HepG2 (cell line): ENCODE results near the gene HES1. TPM values are rescaled to one million over a fixed set of nuclear protein-coding genes. Genes with fewer than 3 reads are reported as not detected.

Experiments
- ATAC-seq: fragments of 200-7000 bp; cut with Tn5 transposase; 3 replicates; pipeline ENCODE4 v1.9.1; 2020; ENCODE audit warnings: mild to moderate bottlenecking, moderate library complexity
- BruUV-seq: library from RNA; stranded (reverse); fragments of 400-500 nt; replicated peaks from 2 replicates; lab custom pipeline; 2021; lab: Mats Ljungman, UMichigan
- CTCF ChIA-PET: fragments of 300-600 bp; formaldehyde crosslinking; extraction: SDS; loops from one replicate; lab custom pipeline; 2021; ENCODE audit warnings: low total read pairs, inconsistent platforms, low intra/inter-chr PET ratio; lab: Yijun Ruan, JAX
- POLR2A ChIA-PET: fragments of 350-600 bp; sonication (Branson Sonifier 250); formaldehyde crosslinking; loops from one replicate; lab custom pipeline; 2020; ENCODE audit warnings: antibody characterized with exemption, inconsistent platforms; lab: Yijun Ruan, JAX
- DNase-seq: peaks from one replicate; pipeline ENCODE4 v3.0.0-alpha.2; 2015; ENCODE audit warnings: low spot score
- FAIRE-seq: peaks from 3 replicates; lab custom pipeline; 2011; peaks lifted over from hg19 to GRCh38; lab: Jason Lieb, UNC
- H2AFZ ChIP-seq: one replicate; pipeline ENCODE4 v1.6.1; 2011; ENCODE audit warnings: low read length, inconsistent platforms
- H3K27ac ChIP-seq: fragments of 300-600 bp; 3 replicates; pipeline ENCODE4 v1.8.0; 2011; ENCODE audit warnings: mixed run types, mild to moderate bottlenecking, mixed read lengths, low read length, inconsistent platforms; ENCODE audit not compliant: insufficient read depth; ENCODE audit errors: extremely low read length
- H3K27me3 ChIP-seq, 2 experiments: fragments of 200-600 bp in 1 of 2; 2 replicates in 1 of 2; 3 replicates in 1 of 2; pipeline versions ENCODE4 v1.6.0 to v1.8.0; 2011; ENCODE audit warnings: low read length in 2 of 2, mild to moderate bottlenecking in 2 of 2, moderate library complexity in 2 of 2, inconsistent platforms in 1 of 2; ENCODE audit not compliant: insufficient read depth in 2 of 2, control insufficient read depth in 1 of 2
- H3K36me3 ChIP-seq, 2 experiments: fragments of 200-600 bp in 1 of 2; replicated peaks in 1 of 2; 2 replicates in 1 of 2; 3 replicates in 1 of 2; pipeline versions ENCODE4 v1.5.1 to v1.8.0; 2011; ENCODE audit warnings: low read length in 2 of 2, inconsistent platforms in 1 of 2; ENCODE audit not compliant: insufficient read depth in 2 of 2, control insufficient read depth in 1 of 2
- H3K4me1 ChIP-seq: 2 replicates; pipeline ENCODE4 v1.5.1; 2012; ENCODE audit warnings: low read length, inconsistent platforms; ENCODE audit not compliant: insufficient read depth
- H3K4me2 ChIP-seq: 2 replicates; pipeline ENCODE4 v1.6.0; 2011; ENCODE audit warnings: low read depth, low read length, inconsistent platforms
- H3K4me3 ChIP-seq, 3 experiments: fragments of 200-600 bp in 1 of 3; sonication (generic), shearing (Covaris generic) in 1 of 3; replicated peaks in 1 of 3; 2 replicates each; pipeline ENCODE4 v1.5.1; 2011 to 2016; ENCODE audit warnings: low read length in 3 of 3, inconsistent platforms in 2 of 3, low read depth in 2 of 3, mild to moderate bottlenecking in 2 of 3, control low read depth in 1 of 3, mixed read lengths in 1 of 3; ENCODE audit not compliant: insufficient read depth in 1 of 3
- H3K79me2 ChIP-seq: one replicate; pipeline ENCODE4 v1.6.1; 2011; ENCODE audit warnings: low read length, inconsistent platforms; ENCODE audit not compliant: insufficient read depth
- H3K9ac ChIP-seq: 2 replicates; pipeline ENCODE4 v1.6.0; 2011; ENCODE audit warnings: mild to moderate bottlenecking, low read depth, low read length, inconsistent platforms; ENCODE audit not compliant: insufficient read depth
- H3K9me3 ChIP-seq: 2 replicates; pipeline ENCODE4 v1.5.1; 2012; ENCODE audit warnings: mild to moderate bottlenecking, low read length
- H4K20me1 ChIP-seq: 2 replicates; pipeline ENCODE4 v1.6.0; 2011; ENCODE audit warnings: inconsistent platforms, mild to moderate bottlenecking, low read length, moderate library complexity; ENCODE audit not compliant: insufficient read depth
- AKAP8 ChIP-seq: sonication (generic); formaldehyde crosslinking; IDR thresholded peaks from 2 replicates; pipeline ENCODE4 v1.5.1; 2020; ENCODE audit warnings: mild to moderate bottlenecking, missing genetic modification reagents
- BRCA1 ChIP-seq: sonication (generic); formaldehyde crosslinking; IDR thresholded peaks from 2 replicates; pipeline ENCODE4 v1.4.0; 2020; ENCODE audit warnings: missing genetic modification reagents
- CBX2 ChIP-seq, 2 experiments: fragments of 200-600 bp in 1 of 2; sonication (generic); formaldehyde crosslinking in 1 of 2; IDR thresholded peaks; 2 replicates each; pipeline versions ENCODE4 v1.7.0 to v1.8.1; 2018 to 2022; ENCODE audit warnings: low read depth in 2 of 2, low read length in 1 of 2, mild to moderate bottlenecking in 1 of 2, missing genetic modification reagents in 1 of 2
- E2F1 ChIP-seq: sonication (generic); formaldehyde crosslinking; IDR thresholded peaks from 2 replicates; pipeline ENCODE4 v1.5.0; 2020; ENCODE audit warnings: missing genetic modification reagents
- HOXA3 ChIP-seq: sonication (generic); formaldehyde crosslinking; IDR thresholded peaks from 2 replicates; pipeline ENCODE4 v1.5.0; 2020; ENCODE audit warnings: missing genetic modification reagents
- KLF12 ChIP-seq: sonication (generic); formaldehyde crosslinking; IDR thresholded peaks from 2 replicates; pipeline ENCODE4 v1.4.0; 2020; ENCODE audit warnings: missing genetic modification reagents, borderline replicate concordance
- KMT2A ChIP-seq: sonication (generic); formaldehyde crosslinking; IDR thresholded peaks from 2 replicates; pipeline ENCODE4 v1.4.0; 2020; ENCODE audit warnings: missing genetic modification reagents
- MAFK ChIP-seq, 2 experiments: IDR thresholded peaks in 1 of 2; conservative IDR thresholded peaks in 1 of 2; 2 replicates each; pipeline ENCODE4 v1.6.1; 2011; ENCODE audit warnings: improper control_type of control experiment in 2 of 2, low read length in 2 of 2
- MIER2 ChIP-seq: IDR thresholded peaks from 2 replicates; pipeline ENCODE4 v1.6.1; 2016; ENCODE audit warnings: missing biosample characterization, missing genetic modification reagents
- SIX4 ChIP-seq: sonication (generic); formaldehyde crosslinking; IDR thresholded peaks from 2 replicates; pipeline ENCODE4 v1.4.0; 2020; ENCODE audit warnings: missing genetic modification reagents
- SNAPC4 ChIP-seq: sonication (generic); formaldehyde crosslinking; IDR thresholded peaks from 2 replicates; pipeline ENCODE4 v1.4.0; 2020; ENCODE audit warnings: mild to moderate bottlenecking, missing genetic modification reagents
- ZBTB8A ChIP-seq: sonication (generic); formaldehyde crosslinking; IDR thresholded peaks from 2 replicates; pipeline ENCODE4 v1.4.0; 2020; ENCODE audit warnings: mild to moderate bottlenecking, low read depth, missing genetic modification reagents, borderline replicate concordance
- ZFYVE20 ChIP-seq: sonication (generic); formaldehyde crosslinking; IDR thresholded peaks from 2 replicates; pipeline ENCODE4 v1.8.0; 2023; ENCODE audit warnings: low read depth, mild to moderate bottlenecking, moderate library complexity, missing genetic modification reagents, borderline replicate concordance
- ZNF704 ChIP-seq: sonication (generic); formaldehyde crosslinking; IDR thresholded peaks from 2 replicates; pipeline ENCODE4 v1.8.1; 2023; ENCODE audit warnings: mild to moderate bottlenecking, inconsistent platforms, moderate library complexity, missing genetic modification reagents, borderline replicate concordance
- ZNF772 ChIP-seq: sonication (generic); formaldehyde crosslinking; IDR thresholded peaks from 2 replicates; pipeline ENCODE4 v1.5.0; 2020; ENCODE audit warnings: mild to moderate bottlenecking, missing genetic modification reagents
- ZNF780A ChIP-seq: sonication (generic); formaldehyde crosslinking; IDR thresholded peaks from 2 replicates; pipeline ENCODE4 v1.8.0; 2022; ENCODE audit warnings: mild to moderate bottlenecking, missing genetic modification reagents, moderate library complexity
- ZNF790 ChIP-seq: sonication (generic); formaldehyde crosslinking; IDR thresholded peaks from 2 replicates; pipeline ENCODE4 v1.8.0; 2022; ENCODE audit warnings: missing genetic modification reagents, mild to moderate bottlenecking, borderline replicate concordance
- ZNF883 ChIP-seq: sonication (generic); formaldehyde crosslinking; IDR thresholded peaks from 2 replicates; pipeline ENCODE4 v1.5.1; 2020; ENCODE audit warnings: mild to moderate bottlenecking, missing genetic modification reagents; ENCODE audit errors: not compliant biosample characterization
- WGBS: methylation state at CpG from one replicate; pipeline ENCODE4 v1.1.6; 2017; ENCODE audit warnings: low lambda C conversion rate; 5-methylcytosine and 5-hydroxymethylcytosine counted together
- in situ Hi-C: cut with HindIII; loops from 2 replicates; pipeline ENCODE4 v1.10.0; 2017; ENCODE audit warnings: low pct_unique_long_range_greater_than_20kb; ENCODE audit not compliant: extremely low pct_ligation_motif_present
- intact Hi-C: fragments of 100-400 bp; cut with micrococcal nuclease; formaldehyde crosslinking; loops from one replicate; pipeline ENCODE4 v1.10.0; 2022; ENCODE audit not compliant: unreplicated experiment
- polyA plus RNA-seq, 8 experiments: library from polyadenylated mRNA; depleted of rRNA in 3 of 8; stranded (reverse) in 7 of 8; unstranded in 1 of 8; fragments of >200 nt; fragmentation: Illumina TruSeq in 4 of 8; extraction: Trizol in 4 of 8; gene quantifications; 2 replicates each; pipeline versions ENCODE4 v1.2.1 to v1.2.3, GENCODE V29; 2011 to 2016; ENCODE audit warnings: low read depth in 4 of 8, missing spikeins in 1 of 8, mixed read lengths in 1 of 8; ENCODE audit not compliant: insufficient read depth in 1 of 8
- total RNA-seq, 5 experiments: library from RNA; depleted of rRNA; stranded (reverse); fragments of >200 nt; fragmentation: Illumina TruSeq; extraction: Trizol; gene quantifications; 2 replicates each; pipeline ENCODE4 v1.2.3, GENCODE V29; 2016; ENCODE audit warnings: low read depth in 1 of 5

HES1 gene
- total and polyA plus RNA-seq, 2 of the 13 experiments (the other 11 are each of a cell fraction or from before 2014, with no cell fraction given): 15.4 to 19.8 TPM

GRCh38 chr3:194184265-194184751 lies 48.4 kb downstream of the HES1 start:
- BruUV-seq: no TSS peak
- no peaks in the 10 kb centered on the region for H3K9me3 ChIP-seq
- H3K27me3 ChIP-seq: peaks cover 1 to 26% of the 10 kb centered on the region in 2 experiments; a peak in 3 of 5 replicates
- no peaks in the 10 kb centered on the region for H3K36me3 ChIP-seq
- H3K4me1 ChIP-seq: no peaks in the 10 kb centered on the region
- no peaks in the 10 kb centered on the region for H3K79me2 ChIP-seq
- no peak overlapping the region for H3K4me3 ChIP-seq
- intact Hi-C loops: no loop called here
- no peak overlapping the region for H3K4me2 ChIP-seq
- no peak overlapping the region for H3K27ac ChIP-seq
- no peak overlapping the region for H2AFZ ChIP-seq
- no peak overlapping the region for H3K9ac ChIP-seq
- POLR2A ChIA-PET: no interaction called here
- no peaks in the 10 kb centered on the region for H4K20me1 ChIP-seq
- FAIRE-seq: no peak
- ATAC-seq: no peak
- CTCF ChIA-PET: no interaction called here
- no peak for DNase-seq
- TF ChIP-seq E2F1 (no peak), SIX4 (CRISPR knock-in tag) (no peak), ZNF704 (CRISPR knock-in tag) (no peak), ZNF790 (no peak), AKAP8 (CRISPR knock-in tag) (no peak), ZFYVE20 (CRISPR knock-in tag) (no peak), BRCA1 (CRISPR knock-in tag) (no peak), KLF12 (CRISPR knock-in tag) (no peak), ZNF772 (CRISPR knock-in tag) (no peak), MAFK (conservative IDR thresholded peaks at IDR 0.05 in 1 of 2, IDR thresholded peaks at IDR 0.05 in 1 of 2; ENCODE audit: low read length in 2 of 2) (no peak), SNAPC4 (CRISPR knock-in tag) (no peak), ZNF883 (no peak), HOXA3 (CRISPR knock-in tag) (no peak), KMT2A (CRISPR knock-in tag) (no peak), MIER2 (no peak), ZNF780A (CRISPR knock-in tag) (no peak), ZBTB8A (CRISPR knock-in tag) (no peak), CBX2 (IDR thresholded peaks at IDR 0.05; ENCODE audit: low read depth, low read length) (no peak), CBX2 (CRISPR knock-in tag; IDR thresholded peaks at IDR 0.05; ENCODE audit: low read depth) (no peak)
- 0% methylated on average over 4 of the region's 4 CpGs for WGBS
- in situ Hi-C loops: no loop called here
